ENCODE data around the gene OGFR.

Gene OGFR

DNA sequence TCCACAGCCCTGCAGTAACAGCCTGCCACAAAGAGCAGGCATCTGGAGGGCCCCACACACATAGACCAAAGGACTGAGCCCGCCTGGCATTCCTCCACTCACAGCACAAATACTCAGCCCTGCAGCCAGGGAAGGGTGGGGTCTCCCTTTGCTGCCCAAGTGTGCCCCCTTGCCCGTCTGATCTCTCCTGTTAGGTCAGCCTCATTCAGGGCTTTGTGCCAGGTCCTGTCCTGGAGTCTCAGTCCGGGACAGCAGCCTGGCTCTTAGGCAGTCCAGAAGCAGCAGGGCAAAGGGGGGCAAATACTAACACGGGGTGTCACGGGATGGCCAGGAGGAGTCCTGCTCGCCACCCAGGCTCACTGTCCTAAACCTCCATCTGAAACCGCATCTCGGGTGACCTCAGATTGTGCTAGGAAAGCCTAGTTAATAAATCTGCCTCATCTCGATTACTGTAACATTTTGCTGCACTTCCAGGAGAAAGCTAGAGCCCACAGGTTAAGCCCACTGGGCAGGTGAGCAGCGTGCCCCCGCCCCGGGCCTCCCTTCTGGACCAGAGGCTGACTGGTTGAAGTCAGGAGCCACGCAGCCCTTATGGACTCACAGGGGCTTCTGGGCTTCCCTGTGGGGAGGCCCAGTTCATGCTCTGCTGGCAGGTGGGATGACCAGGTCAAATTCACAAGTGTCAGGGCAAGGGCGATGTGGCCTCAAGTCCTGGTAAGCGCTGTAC lies 3.2 kb upstream of the OGFR start:
- no peak for DNase-seq

DNA sequence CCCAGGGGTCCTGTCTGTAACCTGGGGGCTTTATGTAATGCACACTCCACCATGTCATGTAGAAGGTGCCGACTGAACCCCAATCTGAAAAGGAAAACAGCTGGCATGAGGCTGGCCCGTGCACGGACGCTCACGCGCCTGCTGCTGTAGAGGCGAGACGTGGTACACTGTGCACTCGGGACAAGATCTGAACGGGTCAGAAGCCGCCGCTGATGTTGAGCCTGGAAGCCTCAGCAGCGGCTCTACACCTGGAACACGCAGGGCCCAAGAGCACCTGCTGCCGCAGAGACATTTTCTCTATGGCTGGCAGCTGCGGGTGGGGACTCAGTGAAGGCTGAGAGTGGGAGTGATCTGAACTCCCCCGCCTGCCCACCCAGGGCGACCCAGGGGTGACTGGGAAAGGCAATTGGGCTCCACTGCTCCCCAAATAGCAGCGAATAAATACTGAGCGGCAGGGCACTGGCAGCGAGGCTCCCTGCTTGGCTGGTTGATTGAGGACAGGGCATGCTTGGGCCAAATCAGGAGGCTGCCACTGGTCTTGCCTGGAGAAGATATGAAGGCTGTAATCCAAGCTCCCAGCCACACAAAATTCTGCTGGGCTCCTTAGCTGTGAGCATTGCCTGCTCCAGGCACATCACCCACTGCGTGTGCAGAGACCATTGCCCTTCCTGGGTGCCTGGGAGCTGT lies 2.5 kb upstream of the OGFR start:
- no peak for DNase-seq

DNA sequence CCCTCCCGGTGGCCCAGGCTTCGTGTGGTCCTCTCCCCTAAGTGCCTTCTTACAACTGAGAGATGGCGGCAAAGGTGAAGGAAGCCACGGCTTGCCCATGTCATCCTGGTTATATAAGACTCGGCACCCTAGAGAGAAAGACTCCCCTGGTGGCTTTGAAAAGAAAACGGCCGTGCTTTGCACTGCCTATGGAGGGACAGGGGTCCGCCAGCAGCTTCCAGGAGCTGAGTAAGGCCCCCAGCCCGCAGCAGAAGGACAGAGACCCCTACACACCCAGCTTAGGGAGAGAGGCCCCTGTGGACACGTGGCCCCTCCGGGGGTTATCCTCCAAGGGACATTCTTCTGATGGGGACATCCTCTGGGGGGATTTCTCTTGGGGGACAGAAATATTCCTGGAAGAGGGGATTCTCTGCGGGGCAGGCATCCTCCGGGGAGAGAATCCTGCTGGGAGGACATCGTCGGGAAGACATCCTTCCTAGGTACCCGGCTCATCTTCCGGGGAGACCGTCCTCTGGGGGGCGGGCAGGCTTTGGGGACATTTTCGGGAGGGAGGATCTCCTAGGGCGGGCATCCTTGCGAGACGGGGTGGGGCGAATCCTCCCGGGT lies 511 bp upstream of the OGFR start:
- no peak for DNase-seq

DNA sequence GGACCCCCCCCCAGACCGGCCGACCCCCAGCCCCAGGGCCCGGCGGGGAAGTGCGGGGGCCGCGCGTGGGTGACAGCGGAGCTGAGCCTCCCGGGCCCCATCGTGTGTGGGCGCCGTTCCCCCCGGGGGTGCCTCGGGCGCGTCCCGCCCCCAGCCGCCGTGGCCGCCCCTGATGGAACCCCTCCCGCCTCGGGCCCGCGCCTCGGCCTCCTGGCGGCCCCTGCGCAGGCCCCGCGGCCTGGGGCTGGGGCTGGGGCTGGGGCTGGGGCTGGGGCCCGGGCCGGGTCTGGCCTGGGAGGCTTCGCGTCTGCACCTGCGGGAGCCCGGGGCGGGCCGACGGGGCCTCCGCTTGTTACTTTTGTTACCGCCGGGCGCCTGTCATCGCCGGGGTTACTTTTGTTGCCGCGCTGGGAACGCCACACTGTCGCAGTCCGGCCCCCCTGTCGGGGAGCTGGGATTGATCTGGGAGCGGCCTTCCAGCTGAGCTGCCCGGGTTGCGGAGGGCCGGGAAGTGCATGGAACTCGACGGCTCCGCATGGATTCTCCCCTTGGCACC lies 598 bp downstream of the OGFR start:
- peak; percentile 53 for DNase-seq

DNA sequence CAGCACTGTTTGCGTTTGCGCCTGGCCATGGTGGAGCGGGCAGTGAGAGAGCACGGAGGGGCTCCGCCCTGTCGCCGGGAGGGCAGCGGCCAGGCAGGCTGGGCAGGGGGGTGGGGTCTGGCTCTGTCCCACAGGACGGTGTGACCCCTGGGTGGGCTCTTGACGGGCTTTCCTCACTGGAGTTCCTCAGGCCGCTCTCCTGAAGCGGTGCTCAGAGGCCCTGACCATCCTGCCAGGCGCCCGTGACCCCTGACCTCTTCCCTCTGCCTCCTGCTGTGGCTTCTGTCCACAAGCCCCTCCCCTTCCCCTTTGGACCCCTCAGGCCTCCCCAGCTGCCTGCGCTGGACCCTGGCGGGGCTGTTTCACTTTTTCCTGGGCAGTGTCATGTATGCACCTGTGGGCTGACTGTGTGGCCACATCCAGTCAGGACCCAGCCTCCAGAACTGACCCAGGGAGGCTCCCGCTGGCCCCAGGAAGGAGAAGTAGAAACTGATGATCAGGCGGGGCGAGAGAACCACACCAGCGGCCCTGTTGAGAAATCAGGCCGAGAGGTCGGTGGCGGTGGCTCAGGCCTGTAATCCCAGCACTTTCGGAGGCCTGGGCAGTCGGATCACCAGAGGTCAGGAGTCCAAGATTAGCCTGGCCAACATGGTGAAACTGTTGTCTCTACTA lies 1.2 kb downstream of the OGFR start:
- no peak for DNase-seq

DNA sequence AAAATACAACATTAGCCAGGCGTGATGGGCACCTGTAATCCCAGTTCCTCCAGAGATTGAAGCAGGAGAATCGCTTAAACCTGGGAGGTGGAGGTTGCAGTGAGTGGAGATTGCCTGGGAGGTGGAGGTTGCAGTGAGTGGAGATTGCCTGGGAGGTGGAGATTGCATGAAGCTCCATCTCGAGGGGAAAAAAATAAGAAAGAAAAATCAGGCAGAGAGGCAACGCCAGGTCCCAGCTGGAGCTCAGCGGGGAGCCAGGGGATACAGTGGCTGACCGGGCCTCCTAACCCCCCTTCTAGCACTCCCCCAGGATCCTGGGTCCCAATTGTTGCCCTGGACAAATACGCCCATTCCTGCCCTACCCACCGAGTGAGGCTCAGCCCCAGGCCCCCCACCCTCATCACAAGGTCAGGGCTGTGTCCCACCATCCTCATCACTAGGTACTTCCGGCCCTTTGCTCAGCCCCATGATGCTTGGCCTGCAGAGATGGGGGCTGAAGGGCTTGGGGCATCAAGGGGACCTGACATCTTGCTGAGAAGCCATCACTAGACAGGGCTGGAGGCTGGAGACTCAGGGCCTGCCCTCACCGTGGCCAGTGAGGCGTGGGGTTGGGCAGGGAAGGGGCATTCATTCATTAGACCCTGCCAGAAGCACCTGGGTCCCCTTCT lies 1.9 kb downstream of the OGFR start:
- DNase-seq, result no peak

DNA sequence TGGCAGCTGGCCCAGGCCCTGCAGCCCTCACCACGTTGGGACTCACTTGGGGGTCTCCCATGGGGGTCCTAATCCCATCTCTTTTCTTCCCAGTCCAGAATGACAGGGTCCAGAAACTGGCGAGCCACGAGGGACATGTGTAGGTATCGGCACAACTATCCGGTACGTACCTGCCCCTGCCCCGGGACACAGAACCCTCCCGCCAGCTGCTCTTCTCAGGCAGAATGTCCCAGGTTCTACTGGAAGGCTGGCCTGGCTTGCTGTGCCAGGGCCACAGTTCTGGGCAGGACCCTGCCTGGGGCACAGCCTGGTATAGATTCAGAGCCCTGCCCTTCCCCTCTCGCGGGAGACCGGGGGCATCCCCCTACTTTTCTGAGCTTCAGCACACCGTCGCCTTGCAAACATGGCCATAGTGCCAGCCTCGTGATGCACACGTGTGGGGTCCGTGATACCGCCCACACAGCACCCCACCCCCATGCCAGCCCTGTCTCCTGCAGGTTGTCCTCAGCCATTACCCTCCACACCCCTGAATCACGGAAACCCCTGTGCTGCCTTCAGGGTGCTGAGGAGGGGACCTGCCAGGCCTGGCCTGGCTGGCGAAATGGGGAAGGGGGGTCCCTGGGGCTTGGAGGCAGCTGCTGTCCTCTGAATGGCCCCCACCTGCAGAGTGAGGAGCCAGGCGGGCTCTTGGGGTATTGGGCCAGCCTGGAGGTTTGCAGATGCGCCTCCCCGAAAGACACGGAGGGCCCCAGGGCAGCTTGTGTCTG lies 3.0 kb downstream of the OGFR start:
- no peak for DNase-seq

DNA sequence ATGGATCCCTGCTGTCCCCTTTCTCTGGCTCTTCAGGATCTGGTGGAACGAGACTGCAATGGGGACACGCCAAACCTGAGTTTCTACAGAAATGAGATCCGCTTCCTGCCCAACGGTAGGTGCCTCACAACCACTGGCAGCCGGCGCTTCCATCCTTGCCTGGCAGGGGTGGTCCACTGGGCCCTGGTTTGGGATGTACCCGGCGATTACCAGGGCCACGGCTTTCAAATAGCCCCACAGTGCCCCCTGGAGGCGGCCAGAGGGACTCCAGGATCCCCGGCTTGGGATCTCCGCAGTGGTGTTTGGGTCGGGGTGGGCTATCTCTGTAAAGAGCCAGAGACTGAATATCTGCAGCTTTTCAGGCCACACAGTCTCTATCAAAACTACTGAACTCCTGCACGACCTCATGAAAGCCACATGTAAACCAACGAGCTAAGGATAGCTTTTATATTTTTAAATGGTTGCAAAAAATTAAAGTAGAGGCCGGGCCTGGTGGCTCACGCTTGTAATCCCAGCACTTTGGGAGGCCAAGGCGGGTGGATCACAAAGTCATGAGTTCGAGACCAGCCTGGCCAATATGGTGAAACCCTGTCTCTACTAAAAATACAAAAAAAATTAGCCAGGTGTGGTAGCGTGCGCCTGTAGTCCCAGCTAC lies 3.7 kb downstream of the OGFR start:
- DNase-seq, result peak; percentile 77

DNA sequence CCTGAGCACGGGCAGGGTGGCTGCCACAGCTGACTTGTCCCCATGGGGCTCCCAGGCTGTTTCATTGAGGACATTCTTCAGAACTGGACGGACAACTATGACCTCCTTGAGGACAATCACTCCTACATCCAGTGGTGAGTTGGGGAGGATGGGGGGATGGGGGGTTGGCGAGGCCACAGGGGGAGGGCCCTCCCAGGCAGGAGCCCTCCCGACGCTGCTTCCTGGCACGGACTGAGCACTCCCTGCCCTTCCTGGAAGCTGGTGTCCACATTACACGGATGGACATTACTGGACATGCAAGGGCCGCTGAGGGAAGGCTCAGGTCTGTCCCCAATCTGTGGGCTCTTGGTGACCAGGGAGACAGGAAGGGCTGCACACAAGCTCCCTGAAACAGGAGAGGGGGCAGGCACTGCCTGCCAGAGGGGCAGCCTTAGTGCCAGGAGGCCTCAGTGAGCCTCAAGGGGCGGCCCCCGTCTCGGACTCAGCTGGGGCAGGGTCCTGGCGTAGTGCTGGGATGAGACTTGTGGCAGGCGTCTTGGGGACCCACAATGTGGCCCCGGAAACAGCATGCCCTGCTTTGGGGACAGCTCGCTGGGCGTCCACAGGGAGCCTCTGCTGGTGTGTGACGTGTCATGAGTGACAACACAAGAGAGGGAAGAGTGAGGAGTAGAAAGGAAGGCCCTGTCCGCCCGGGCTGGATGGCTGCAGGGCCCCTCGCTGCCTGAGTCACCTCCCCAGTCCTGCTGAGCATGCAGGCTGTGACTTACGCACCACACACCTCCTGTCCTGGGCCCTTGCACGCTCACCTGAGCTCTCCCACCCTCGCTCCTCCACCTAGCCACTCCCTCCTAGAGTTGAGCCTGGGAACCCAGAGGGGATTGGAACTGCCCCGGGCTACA lies 5.1 kb downstream of the OGFR start:
- no peak for DNase-seq

DNA sequence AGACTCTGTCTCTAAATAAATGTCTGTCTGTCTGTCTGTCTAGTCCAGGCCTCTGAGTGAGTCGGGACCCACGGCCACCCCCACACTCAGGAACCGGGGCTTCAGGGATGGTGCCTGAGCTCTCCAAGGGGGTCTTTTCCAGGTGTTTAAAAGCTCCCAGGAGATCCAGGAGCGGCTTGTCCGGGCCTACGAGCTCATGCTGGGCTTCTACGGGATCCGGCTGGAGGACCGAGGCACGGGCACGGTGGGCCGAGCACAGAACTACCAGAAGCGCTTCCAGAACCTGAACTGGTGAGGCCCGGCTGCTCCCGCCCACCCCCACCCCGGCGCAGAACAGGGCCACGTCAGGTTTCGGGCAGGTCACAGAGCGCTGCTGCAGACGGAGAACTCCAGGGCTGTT lies 6.7 kb downstream of the OGFR start:
- no peak for DNase-seq

DNA sequence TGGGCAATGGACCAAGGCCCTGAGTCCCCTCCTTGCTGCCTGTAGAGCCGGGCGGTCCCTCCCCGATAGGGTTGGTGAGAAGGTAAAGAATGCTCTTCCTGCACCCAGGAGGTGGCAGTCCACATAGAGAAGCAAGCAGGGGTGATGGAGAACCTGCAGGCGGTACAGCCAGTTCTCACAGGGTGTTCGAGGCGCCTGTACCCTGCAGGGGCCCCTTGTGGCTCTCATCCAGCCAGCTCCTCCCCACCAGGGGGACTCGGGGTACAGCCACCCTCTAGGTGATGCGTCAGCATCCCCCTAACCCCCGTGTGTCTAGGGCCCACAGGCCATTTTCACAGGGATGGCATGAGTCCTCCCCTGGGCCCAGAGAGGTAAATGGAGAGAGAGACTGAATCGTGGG lies 7.1 kb downstream of the OGFR start:
- no peak for DNase-seq

DNA sequence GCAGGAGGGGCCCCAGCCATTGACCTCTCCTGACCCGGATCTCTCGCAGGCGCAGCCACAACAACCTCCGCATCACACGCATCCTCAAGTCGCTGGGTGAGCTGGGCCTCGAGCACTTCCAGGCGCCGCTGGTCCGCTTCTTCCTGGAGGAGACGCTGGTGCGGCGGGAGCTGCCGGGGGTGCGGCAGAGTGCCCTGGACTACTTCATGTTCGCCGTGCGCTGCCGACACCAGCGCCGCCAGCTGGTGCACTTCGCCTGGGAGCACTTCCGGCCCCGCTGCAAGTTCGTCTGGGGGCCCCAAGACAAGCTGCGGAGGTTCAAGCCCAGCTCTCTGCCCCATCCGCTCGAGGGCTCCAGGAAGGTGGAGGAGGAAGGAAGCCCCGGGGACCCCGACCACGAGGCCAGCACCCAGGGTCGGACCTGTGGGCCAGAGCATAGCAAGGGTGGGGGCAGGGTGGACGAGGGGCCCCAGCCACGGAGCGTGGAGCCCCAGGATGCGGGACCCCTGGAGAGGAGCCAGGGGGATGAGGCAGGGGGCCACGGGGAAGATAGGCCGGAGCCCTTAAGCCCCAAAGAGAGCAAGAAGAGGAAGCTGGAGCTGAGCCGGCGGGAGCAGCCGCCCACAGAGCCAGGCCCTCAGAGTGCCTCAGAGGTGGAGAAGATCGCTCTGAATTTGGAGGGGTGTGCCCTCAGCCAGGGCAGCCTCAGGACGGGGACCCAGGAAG lies 7.7 kb downstream of the OGFR start:
- no peak for DNase-seq

DNA sequence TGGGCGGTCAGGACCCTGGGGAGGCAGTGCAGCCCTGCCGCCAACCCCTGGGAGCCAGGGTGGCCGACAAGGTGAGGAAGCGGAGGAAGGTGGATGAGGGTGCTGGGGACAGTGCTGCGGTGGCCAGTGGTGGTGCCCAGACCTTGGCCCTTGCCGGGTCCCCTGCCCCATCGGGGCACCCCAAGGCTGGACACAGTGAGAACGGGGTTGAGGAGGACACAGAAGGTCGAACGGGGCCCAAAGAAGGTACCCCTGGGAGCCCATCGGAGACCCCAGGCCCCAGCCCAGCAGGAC lies 8.2 kb downstream of the OGFR start:
- no peak for DNase-seq

DNA sequence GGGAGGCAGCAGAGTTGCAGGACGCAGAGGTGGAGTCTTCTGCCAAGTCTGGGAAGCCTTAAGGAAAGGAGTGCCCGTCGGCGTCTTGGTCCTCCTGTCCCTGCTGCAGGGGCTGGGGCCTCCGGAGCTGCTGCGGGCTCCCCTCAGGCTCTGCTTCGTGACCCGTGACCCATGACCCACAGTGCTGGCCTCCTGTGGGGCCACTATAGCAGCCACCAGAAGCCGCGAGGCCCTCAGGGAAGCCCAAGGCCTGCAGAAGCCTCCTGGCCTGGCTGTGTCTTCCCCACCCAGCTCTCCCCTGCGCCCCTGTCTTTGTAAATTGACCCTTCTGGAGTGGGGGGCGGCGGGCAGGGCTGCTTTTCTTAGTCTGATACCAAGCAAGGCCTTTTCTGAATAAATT lies 9.0 kb downstream of the OGFR start:
- DNase-seq, result no peak

DNA sequence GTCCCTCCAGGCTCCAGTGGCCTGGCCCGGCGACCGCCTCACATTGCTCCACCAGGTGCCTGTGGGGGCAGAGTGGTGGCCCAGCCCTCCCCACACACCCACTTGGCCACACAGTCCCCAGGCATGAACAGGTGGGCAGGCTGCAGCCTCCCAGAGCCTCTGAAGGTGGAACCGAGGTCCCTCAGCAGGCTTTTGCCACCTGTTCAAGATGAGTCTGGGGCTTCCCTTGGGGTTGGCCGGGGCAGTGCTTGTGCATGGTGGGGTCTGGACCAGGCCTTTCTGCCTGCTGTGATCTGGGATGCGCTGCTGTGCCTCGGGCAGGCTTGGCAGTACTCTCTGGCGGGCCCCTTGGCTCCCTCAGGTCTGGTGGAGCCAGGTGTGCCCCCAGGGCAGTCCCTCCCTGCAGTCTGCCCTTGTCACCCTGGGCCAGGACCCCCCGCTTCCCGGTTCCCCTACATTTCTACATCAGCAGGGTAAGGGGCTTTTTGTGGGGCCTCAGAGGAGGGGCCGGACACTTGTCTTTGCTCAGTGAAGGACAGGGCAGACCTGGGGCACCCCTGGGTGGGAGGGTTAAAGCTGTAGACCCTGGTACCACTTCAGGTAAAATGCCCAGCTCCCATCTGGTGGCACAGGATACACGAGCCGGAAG lies 9.5 kb downstream of the OGFR start:
- no peak for DNase-seq

DNA sequence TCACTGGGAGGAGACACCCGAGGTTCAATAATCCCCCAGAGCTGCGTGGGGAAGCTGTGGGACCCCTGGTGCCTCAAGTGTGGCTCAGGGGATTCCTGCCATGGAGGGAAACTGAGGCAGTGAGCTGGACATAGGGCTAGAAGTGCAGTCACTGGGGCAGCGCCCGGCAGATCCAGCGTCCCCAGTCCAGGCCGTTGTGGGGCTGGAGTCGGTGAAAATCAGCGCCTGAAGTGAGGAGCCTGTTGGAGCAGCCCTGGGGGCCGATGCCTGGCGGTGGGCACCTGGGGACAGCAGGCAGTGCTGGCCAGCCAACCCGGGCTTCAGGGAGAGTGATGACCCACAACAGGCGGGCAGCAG lies 10.1 kb downstream of the OGFR start:
- DNase-seq, result no peak

DNA sequence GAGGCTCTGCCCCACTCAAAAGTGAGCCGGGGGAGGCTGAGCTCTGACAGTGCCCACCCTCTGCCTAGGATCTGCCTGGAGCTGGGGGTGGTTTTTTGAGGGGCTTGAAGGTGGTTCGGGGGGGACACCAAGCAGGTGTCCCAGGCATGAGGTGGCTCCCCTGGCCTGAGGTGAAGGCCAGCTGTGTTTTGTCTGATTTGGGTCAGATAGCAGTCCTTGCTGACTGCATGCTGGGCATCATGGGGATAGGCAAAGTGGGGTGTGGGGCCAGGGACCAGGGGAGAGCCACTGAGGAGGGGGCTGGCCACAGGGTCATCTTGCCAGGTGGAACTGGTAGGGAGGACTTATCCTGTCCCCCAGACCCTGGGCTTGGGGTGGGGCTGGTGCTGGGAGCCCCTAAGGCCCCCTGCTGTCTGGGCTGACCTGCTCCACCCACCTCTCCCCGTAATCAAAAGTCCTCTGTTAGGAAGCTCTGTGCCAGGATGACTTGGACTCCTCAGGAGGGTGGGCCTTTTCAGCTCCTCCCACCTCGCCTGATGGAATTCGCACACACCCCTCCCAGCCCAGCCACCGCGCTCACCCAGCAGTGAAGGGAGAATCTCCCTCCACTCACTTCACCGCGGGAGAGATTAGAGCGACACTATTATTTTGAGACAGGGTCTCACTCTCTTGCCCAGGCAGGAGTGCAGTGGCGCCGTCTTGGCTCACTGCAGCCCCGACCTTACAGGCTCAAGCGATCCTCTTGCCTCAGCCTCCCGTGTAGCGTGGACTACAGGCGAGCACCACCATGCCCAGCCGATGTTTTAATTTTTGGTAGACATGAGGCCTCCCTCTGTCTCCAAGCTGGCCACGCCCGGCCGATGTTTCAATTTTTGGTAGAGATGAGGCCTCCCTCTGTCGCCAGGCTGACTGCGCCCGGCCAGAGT lies 10.7 kb downstream of the OGFR start:
- no peak for DNase-seq

Measured in stimulated activated CD4-positive, alpha-beta T cell treated with anti-CD3 and anti-CD28 coated beads, Interleukin-4, amount 100 ng/mL, for 1 hour (primary cell).